Hematopoietic multipotent progenitor cell treated with erythropoietin and hydrocortisone succinate and interleukin-3 and kit ligand, for 8 days (in vitro differentiated cells): ENCODE measurements around the gene OLIG3.

Experiments used
- DNase-seq: peaks from one replicate; pipeline ENCODE4 v3.0.0-alpha.2; 2015

Gene OLIG3

GRCh38 chr6:137494281-137494987 is at the start of gene OLIG3:
Gene OLIG3, minus strand, starts transcription at chr6:137494394. Its CDS starts 224 bp downstream, at chr6:137494170.
- DNase-seq, result no peak

- no peak for DNase-seq
Observed at GRCh38 chr6:137543114-137543513, 48.9 kb upstream of the OLIG3 start.

- DNase-seq, result no peak
Observed at GRCh38 chr6:137542713-137543112, 48.5 kb upstream of the OLIG3 start.

GRCh38 chr6:137541534-137542063 is 47.4 kb upstream of the OLIG3 start:
- no peak for DNase-seq

- DNase-seq, result no peak
Observed at GRCh38 chr6:137536104-137536773, 42.0 kb upstream of the OLIG3 start.

GRCh38 chr6:137531376-137532092 is 37.3 kb upstream of the OLIG3 start:
- no peak for DNase-seq

- DNase-seq, result no peak
Observed at GRCh38 chr6:137530404-137530803, 36.2 kb upstream of the OLIG3 start.

- DNase-seq, result no peak
Observed at GRCh38 chr6:137522831-137523230, 28.6 kb upstream of the OLIG3 start.

- no peak for DNase-seq
Observed at GRCh38 chr6:137522198-137522798, 28.1 kb upstream of the OLIG3 start.

GRCh38 chr6:137520520-137520919 is 26.3 kb upstream of the OLIG3 start:
- no peak for DNase-seq

GRCh38 chr6:137519629-137520176 is 25.5 kb upstream of the OLIG3 start:
- DNase-seq, result no peak

- DNase-seq, result no peak
Observed at GRCh38 chr6:137518386-137518983, 24.3 kb upstream of the OLIG3 start.

- DNase-seq, result no peak
Observed at GRCh38 chr6:137514418-137514817, 20.2 kb upstream of the OLIG3 start.

GRCh38 chr6:137512757-137513605 is 18.8 kb upstream of the OLIG3 start:
- DNase-seq, result no peak

GRCh38 chr6:137510923-137511322 is 16.7 kb upstream of the OLIG3 start:
- no peak for DNase-seq

GRCh38 chr6:137498481-137499190 is 4.4 kb upstream of the OLIG3 start:
- no peak for DNase-seq

- DNase-seq, result no peak
Observed at GRCh38 chr6:137497721-137498463, 3.7 kb upstream of the OLIG3 start.

- DNase-seq, result no peak
Observed at GRCh38 chr6:137496909-137497720, 2.9 kb upstream of the OLIG3 start.

GRCh38 chr6:137496368-137496767 is 2.2 kb upstream of the OLIG3 start:
- DNase-seq, result no peak
